ENCODE data around the gene BBS4. TPM values are rescaled to one million over a fixed set of nuclear protein-coding genes. Genes with fewer than 3 reads are reported as not detected.

BBS4 gene
- total RNA-seq, 1 experiment from 2014 or later: 17.9 TPM

DNA sequence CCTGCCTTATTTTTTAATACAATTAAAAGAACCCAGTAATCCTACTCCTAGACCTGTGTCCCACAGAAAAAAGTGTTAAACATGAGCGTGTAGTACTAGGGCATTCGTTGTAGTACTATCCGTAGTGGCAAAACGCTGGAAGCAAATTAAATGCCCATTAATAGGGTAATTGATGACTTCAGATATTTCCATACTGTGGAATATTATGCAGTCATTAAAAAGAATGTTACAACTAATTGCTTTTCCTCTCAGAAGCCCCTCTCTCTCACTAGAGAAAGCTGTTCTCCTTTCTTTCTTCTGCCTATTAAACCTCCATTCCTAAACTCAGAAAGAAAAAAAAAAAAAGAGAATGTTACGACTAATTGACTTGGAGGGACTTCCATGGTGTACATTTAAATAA, 2.7 kb downstream of the BBS4 start:
- Histone ChIP-seq H3K9me3 (ENCODE audit: control insufficient read depth, insufficient read depth, low read depth, low read length) (no peaks in the 10 kb centered on the region), H3K27ac (ENCODE audit: low read length) (no peak overlapping the region), H3K27me3 (ENCODE audit: control insufficient read depth, insufficient read depth, low read length) (no peaks in the 10 kb centered on the region), H3K4me1 (ENCODE audit: control insufficient read depth, insufficient read depth, low read length) (peaks cover 4% of the 10 kb centered on the region), H3K4me3 (ENCODE audit: low read depth in 2 of 2, low read length in 2 of 2) (no peak overlapping the region), H3K36me3 (ENCODE audit: control insufficient read depth, insufficient read depth, low read length) (no peaks in the 10 kb centered on the region; the same call in 1 of the 2 replicates)
- TF ChIP-seq TCF7L2 (IDR thresholded peaks at IDR 0.05; ENCODE audit: low read depth, low read length) (no peak), SIN3A (IDR thresholded peaks at IDR 0.05; ENCODE audit: borderline replicate concordance, insufficient read depth, low read depth, low read length) (no peak), CTCF (IDR thresholded peaks at IDR 0.05) (no peak), POLR2AphosphoS5 (IDR thresholded peaks at IDR 0.05; ENCODE audit: low read depth, low read length) (no peak)
- in situ Hi-C loops (cut with HindIII; ENCODE audit: low pct_unique_long_range_greater_than_20kb, low sequenced_read_pairs): no loop called here
- intact Hi-C loops (cut with micrococcal nuclease; ENCODE audit: unreplicated experiment): no loop called here
- POLR2A ChIA-PET: no interaction called here
- CTCF ChIA-PET: no interaction called here
- DNase-seq (ENCODE audit: low read depth, low spot score): no peak
- ATAC-seq: no peak
- no TSS peak for BruUV-seq (replicated peaks)

GRCh38 chr15:72690938-72691337, 4.9 kb downstream of the BBS4 start:
- TF ChIP-seq CTCF (IDR thresholded peaks at IDR 0.05) (no peak), TCF7L2 (IDR thresholded peaks at IDR 0.05; ENCODE audit: low read depth, low read length) (no peak), POLR2AphosphoS5 (IDR thresholded peaks at IDR 0.05; ENCODE audit: low read depth, low read length) (no peak), SIN3A (IDR thresholded peaks at IDR 0.05; ENCODE audit: borderline replicate concordance, insufficient read depth, low read depth, low read length) (no peak)
- TF ChIP-seq, protein P1, sequence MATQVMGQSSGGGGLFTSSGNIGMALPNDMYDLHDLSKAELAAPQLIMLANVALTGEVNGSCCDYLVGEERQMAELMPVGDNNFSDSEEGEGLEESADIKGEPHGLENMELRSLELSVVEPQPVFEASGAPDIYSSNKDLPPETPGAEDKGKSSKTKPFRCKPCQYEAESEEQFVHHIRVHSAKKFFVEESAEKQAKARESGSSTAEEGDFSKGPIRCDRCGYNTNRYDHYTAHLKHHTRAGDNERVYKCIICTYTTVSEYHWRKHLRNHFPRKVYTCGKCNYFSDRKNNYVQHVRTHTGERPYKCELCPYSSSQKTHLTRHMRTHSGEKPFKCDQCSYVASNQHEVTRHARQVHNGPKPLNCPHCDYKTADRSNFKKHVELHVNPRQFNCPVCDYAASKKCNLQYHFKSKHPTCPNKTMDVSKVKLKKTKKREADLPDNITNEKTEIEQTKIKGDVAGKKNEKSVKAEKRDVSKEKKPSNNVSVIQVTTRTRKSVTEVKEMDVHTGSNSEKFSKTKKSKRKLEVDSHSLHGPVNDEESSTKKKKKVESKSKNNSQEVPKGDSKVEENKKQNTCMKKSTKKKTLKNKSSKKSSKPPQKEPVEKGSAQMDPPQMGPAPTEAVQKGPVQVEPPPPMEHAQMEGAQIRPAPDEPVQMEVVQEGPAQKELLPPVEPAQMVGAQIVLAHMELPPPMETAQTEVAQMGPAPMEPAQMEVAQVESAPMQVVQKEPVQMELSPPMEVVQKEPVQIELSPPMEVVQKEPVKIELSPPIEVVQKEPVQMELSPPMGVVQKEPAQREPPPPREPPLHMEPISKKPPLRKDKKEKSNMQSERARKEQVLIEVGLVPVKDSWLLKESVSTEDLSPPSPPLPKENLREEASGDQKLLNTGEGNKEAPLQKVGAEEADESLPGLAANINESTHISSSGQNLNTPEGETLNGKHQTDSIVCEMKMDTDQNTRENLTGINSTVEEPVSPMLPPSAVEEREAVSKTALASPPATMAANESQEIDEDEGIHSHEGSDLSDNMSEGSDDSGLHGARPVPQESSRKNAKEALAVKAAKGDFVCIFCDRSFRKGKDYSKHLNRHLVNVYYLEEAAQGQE (IDR thresholded peaks at IDR 0.05; ENCODE audit: insufficient read depth in 1 of 2, low read depth in 2 of 2, low read length in 1 of 2): no peak
- Histone ChIP-seq H3K9me3 (ENCODE audit: control insufficient read depth, insufficient read depth, low read depth, low read length) (no peaks in the 10 kb centered on the region), H3K27me3 (ENCODE audit: control insufficient read depth, insufficient read depth, low read length) (no peaks in the 10 kb centered on the region), H3K4me3 (ENCODE audit: low read depth in 2 of 2, low read length in 2 of 2) (no peak overlapping the region), H3K36me3 (ENCODE audit: control insufficient read depth, insufficient read depth, low read length) (no peaks in the 10 kb centered on the region; the same call in 1 of the 2 replicates), H3K27ac (ENCODE audit: low read length) (no peak overlapping the region), H3K4me1 (ENCODE audit: control insufficient read depth, insufficient read depth, low read length) (no peaks in the 10 kb centered on the region; the same call in 1 of the 2 replicates)
- intact Hi-C loops (cut with micrococcal nuclease; ENCODE audit: unreplicated experiment) (no loop called here), in situ Hi-C loops (cut with HindIII; ENCODE audit: low pct_unique_long_range_greater_than_20kb, low sequenced_read_pairs) (no loop called here)
- BruUV-seq (replicated peaks): TSS peak; percentile 13
- ChIA-PET CTCF (no interaction called here), POLR2A (no interaction called here)
- ATAC-seq (no peak), DNase-seq (ENCODE audit: low read depth, low spot score) (no peak)

Measured in Panc1 (cell line).